Effector CD4-positive, alpha-beta T cell (primary cell): ENCODE data around the gene B3GALT2.

Experiments
- DNase-seq: peaks from one replicate; pipeline ENCODE4 v3.0.0-alpha.2; 2020

Gene B3GALT2

DNA sequence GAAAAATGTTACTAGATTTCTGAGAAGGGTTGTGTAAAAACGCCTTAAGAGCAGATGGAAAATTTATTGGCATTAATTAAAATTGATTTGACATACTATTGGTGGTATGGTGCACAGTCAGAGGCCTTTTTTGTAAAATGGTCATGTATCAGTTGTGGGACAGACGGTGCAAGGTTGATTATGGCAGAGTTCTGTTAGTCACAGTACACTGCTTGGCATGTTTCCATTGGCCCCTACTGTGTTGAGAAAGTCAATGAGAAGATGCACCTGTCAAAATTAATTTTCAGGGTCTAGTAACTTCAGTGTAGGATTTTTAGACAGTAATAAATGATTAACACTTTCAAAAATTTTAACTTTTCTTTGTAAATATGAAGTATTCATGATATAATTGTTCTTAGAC is 4.4 kb downstream of the B3GALT2 start:
- no peak for DNase-seq

DNA sequence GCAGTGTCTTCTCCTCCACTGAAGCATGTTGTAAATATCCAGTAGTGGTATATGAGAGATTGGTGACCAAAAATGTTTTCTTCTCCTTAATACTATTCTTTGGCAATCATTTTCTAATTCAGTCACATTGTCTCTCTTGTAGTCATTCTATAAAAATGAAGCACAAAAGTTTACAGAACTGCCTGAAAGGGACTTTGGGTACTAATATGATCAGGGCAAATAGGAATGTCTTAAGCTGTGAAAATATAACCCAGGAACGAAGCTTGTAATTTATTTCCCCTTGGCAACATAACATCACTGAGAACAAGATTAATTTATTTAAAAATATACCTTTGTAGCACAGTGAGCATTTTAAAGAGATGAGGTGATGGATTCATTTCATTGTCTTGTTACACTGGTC is 4.9 kb downstream of the B3GALT2 start:
- DNase-seq = no peak

DNA sequence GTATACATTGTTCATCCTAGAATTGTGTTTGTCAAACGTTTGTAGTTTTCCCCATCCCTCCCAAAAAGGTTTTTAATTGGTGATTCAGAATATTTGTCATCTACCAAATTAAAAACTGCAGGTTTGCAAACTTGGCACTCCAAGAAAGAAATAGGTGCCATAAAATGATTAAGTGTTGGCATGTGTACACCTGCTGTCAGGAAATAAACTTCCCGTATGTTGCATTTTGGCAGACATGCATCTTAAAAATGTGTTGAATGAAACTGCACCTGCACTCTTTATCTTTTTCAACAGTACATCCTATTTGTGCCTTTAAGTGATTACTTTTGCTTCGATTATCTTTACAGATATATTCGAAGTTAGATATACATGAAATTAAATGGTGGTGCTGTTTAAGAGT is 7.3 kb downstream of the B3GALT2 start:
- no peak for DNase-seq

DNA sequence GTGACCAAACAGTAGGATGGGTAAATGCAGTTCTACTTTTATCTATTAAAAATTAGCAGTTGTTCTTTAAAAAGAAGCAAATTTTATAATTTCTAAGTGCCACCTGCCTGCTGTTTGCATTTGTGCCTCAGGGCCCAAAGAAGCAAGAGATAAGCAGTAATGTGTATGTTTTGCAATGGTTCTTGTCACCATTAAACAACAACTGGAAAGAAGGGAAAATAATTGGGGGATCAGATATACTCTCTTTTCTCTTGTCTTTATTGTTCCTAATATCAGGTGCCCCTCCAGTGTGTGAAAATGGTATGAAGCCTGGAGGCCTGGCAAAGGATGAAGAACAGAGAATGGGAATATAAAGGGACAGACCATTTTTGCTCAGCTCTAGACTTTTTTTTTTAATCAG is 9.6 kb downstream of the B3GALT2 start:
- no peak for DNase-seq

DNA sequence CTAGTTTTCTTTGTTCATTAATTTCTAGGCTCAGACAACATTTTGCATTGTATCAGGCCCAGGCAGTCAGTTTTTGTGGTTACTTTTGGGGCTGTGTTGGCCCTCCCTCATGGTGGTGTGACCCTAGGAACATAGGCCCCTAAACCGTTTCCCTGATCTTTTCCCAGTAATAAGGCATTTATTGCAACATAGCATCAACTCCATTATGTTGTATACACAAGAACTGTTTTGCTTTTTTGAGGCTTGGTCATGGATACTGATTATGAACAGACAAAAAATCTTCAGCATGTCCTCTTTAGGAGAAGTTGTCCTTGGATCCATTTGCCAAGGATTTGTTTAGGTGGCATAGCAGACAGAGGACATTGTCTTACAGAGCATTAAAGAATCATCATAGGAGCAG is 10.3 kb downstream of the B3GALT2 start:
- no peak for DNase-seq

DNA sequence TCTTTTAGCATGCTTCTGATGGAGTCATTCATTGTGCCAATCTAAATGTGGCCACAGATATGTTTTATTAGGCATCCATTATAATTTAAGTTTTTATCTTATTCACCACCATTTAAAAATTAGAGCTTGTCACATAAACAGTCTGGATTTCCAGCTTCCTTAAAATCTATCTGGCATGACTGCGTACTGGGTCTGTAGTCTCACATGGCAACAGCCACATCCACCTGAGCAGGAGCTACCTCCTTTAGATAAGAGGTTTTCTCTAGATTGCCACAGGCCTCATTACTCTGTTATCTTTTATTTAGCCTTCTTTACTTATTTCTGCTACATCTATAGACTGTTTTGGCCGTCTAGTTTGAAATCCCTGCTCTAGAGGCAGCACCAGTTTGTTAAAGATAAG is 29.1 kb downstream of the B3GALT2 start:
- DNase-seq = no peak

DNA sequence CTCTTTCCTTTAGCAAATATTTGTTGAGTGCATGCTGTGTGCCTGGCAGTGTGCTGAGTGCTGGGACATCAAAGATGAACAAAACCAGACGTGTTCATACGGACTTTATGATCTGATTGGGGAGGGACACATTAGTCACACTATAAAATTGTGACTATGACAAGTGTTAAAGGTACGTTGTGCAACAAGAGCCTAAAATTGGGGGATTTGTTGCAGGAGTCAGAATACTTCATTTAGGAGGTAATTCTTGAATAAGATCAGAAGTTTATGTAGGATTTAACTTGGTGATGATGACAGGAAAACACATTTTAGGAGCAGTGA is 29.6 kb downstream of the B3GALT2 start:
- DNase-seq = no peak

DNA sequence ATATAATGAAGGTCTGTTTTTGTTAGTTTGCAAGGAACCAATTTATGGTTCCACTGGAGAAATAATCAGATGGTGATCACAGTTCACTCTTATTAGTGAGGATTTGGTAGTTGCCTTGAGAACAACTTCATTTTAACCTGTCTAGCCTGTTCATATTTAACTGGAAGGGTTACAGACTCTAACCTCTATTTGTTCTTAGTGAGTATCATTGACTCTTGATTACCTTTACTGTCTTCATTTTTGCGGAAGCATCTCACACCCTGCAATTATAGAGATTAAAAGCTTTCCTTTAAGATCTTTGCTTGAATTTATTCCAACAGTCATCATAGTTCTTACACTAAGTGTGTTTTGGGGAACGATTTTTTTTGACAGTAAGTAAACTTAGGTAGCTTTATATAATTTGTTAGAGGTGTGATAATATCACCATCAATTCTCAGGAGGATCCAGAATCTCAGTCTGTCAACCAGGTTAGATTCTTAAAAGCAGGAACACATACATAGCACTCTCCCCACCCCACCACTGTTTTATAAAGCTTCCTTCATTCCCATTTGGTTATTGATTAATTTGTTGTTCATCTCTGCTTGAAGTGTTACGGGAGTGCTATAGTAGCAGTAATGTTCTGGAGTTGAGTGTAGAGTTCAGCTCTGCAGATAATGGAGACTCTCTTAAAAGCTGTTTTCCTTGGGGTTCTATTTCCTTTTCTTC is 30.1 kb downstream of the B3GALT2 start:
- DNase-seq = no peak

DNA sequence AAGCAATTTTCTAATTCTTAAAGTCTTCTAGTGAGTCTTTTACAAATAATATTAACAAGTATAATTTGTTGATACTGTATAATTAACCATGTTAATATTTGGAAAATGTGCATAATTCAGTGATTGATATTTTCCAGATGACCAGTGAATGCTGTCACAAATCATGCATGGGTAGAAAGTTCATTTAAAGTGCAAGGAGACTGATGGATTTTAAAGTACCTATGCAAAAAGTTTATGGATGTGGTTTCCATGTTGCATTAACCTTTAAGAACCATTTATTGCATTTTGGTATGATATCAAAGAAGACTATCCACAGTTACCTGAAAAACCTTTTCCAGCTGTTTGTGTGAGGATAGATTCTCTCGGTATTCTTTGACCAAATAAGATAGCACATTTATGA is 41.4 kb downstream of the B3GALT2 start:
- no peak for DNase-seq

DNA sequence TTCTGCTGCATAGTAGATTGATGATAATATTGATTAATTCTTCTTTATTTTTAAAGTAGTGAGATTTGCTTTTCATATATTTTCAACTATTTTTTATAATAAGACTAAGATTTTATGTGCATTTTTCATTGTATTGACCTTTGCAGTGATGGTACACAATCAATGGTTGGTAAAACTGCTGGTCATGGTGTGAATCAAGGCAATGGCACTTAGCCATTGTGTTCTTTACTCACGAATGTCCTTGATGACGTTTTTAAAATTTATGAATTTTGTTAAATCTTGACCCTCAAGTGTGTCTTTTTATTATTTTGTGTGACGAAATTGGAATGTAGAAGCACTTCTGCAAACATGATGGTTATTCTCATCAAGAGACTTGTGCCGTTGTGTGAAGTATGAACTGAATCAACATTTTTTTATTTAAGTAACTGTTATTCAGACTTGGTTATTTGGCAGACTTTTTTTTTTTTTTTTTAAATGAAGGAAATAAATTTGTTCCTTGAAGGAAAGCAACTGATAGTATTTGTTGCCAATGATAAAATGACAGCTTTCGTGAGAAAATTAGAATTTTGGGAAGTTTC is 42.0 kb downstream of the B3GALT2 start:
- DNase-seq = no peak

DNA sequence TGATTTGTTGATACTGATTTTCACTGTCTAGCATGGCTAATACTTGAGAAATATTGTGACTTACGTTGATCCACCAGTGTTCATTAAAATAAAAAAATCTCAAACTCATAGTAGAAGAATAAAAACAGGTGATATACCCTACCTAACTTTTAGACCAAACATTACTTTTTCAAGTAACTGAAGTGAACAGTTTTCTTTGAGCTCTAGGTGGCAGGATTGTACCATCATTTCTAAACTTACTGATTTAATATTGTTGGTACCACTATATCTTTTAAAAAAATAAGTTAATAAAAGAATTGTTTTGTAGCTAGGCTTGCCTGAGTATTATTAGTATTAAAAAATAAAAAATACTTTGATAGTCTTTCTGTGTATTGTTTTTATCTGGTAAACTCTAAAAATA is 43.1 kb downstream of the B3GALT2 start:
- no peak for DNase-seq

DNA sequence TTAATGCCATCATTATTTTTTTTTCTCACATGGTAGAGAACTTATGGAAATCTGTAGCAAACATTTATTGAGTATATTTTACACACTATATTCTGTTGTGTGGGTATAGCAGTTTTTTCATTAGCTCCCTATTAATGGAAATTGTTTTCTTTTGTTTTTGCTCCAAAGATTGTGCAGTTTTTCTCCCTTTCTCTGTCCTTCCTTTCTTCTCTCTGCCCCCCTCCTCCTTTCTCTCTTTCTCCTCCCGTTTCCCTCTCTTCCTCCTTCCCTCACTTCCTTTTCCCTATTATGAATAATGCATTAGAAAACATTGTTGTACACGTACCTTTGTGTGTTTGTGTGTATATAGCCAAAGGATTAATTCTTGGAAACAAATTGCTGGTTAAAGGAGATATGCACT is 44.0 kb downstream of the B3GALT2 start:
- no peak for DNase-seq

DNA sequence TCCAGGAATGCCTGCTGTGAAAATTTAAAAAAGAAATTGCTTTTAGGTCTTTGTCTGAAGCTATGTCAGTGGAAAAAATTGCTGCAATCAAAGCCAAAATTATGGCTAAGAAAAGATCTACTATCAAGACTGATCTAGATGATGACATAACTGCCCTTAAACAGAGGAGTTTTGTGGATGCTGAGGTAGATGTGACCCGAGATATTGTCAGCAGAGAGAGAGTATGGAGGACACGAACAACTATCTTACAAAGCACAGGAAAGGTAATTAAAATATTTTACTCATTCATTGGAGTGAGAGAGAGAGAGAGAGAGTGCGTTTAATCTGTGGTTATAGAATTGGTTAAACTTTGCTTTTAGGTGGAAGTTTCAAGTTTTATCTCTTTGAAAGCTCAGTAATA is 44.6 kb downstream of the B3GALT2 start:
- DNase-seq = no peak

DNA sequence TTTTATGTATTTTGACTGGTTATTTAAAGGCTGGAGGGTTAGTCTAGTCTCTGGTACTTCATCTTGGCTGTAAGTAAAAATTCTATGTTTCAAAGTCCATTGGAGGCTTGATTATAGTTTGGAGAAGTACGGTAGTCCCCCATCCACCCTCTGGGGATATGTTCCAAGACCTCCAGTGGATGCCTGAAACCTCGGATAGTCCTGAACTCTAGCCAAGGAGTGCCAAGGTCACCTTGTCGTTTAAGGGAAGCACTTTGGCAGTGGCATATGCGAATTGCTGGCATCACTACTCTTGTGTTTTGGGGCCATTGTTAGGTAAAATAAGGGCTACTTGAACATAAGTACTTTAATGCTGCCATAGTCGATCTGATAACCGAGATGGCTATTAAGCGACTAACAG is 46.2 kb downstream of the B3GALT2 start:
- no peak for DNase-seq

DNA sequence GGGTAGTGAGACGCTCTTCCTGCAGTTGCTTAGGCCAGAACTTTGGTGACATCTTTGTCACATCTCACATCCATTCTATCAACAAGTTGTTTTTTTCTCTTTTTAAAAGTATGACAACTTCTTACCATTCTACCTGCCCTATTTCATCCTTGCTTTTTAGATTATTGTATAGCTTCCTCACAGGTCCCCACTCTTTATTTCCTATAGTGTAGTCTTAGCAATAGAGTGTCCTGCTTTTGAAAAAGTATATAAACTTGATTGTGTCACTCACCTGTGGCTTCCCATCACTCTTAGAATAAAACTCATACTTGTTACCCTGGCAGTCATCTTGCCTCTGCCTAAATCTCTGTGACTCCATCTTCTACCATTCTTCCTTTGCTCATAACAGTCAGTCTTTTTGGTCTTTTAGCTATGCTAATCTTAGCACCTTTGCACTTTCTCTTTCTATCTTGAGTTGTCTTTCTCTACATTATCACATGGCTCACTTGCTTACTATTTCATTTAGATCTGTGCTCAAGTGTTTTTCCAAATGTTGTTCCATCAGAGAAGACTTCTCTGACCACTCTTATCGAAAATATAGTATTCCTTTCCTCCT is 55.0 kb downstream of the B3GALT2 start:
- DNase-seq = no peak
